HFF-Myc (cell line): Measurements from ENCODE around the gene SLC16A13.

ENCODE experiments used
- DNase-seq: peaks from one replicate; pipeline ENCODE4 v3.0.0-alpha.2; 2011; ENCODE audit warnings: low read depth; ENCODE audit errors: extremely low read depth
- H3K4me3 ChIP-seq: replicated peaks from 2 replicates; pipeline ENCODE4 v1.5.1; 2011; ENCODE audit warnings: low read depth, mild to moderate bottlenecking, control low read depth, low read length
- CTCF ChIP-seq: IDR thresholded peaks from 2 replicates; pipeline ENCODE4 v1.5.1; 2012; ENCODE audit warnings: mild to moderate bottlenecking, low read depth, low read length, control low read depth; ENCODE audit errors: missing control alignments

SLC16A13 gene

DNA sequence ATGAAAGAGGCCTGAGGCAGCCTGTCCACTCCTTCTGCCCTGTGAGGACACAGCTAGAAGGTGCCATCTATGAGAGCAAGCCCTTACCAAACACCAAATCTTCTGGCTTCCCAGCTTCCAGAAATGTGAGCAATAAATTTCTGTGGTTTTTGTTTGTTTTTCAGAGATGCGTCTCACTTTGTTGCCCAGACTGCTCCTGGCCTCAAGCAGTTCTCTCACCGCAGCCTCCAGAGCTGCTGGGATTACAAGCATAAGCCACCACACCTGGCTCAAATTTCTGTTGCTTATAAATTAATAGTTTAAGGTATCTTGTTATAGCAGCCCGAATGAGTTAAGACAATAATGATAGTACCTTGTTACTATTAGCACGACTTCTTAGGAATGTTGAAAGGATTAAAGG is 20.6 kb downstream of the SLC16A13 start:
- no peak for DNase-seq
- H3K4me3 ChIP-seq = no peak overlapping the region
- no peak for TF ChIP-seq CTCF

DNA sequence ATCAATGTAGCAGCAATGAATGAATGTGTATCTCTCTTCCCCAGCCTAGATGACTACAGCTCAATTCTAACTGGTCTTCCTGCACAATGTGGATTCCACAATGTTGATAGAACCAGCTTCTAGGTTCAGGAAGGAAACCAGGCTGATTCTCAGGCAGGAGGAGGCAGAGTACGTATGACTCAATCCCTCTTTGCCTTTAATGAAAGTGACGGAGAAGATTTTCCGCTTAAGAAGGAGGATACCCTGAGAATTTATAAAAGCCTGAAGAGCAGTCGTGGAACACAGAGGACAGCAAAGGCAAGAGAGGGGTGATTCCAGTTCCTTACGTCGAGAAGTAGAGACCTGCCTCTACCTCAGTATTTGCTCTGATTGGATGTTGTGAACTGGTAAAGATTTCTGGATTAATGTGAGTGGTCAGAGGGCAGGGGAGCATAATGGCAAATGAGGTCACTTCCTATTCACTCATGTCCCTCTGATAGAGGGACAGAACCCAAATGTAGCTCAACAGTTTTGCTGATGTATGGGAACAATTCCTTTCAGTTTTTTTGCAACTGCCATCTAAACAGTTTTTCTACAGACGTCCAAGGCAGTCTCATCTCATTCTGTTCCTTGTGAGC is 23.1 kb downstream of the SLC16A13 start:
- H3K4me3 ChIP-seq = no peak overlapping the region
- TF ChIP-seq CTCF = no peak
- no peak for DNase-seq

DNA sequence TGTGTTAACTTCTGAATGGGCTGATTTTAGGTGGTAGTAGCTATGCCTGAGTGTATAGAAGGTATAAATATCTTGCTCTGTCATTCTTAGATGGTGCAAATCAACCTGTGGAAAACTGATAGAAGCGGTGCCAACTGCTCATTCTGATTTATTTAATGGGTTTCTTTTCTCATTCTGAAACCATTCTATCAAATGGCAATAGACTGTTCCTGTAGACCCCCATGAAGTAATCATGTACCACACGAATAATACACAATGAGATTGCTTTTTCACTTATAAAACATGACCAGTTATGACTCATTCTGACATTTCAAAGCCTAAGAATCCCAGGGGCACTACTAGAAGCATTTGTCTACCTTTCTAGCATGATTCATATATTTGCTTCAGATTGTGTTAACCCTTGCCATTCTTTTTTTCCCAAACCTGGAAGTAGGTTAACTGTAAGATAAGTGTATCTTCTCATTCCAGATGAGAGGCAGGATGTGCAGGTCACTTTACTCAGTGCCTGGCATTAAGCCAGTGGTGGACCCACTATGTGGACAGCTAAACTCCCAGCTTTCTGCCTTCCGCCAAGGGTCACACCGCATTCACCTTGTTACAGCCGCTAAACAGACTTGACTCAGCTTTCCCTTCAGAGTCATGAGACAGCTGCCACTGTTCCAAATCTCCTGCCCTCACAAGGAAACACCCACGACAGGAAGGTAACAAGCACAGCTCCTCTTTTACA is 24.5 kb downstream of the SLC16A13 start:
- no peak for TF ChIP-seq CTCF
- no peak for DNase-seq
- H3K4me3 ChIP-seq = no peak overlapping the region

- DNase-seq = no peak
- TF ChIP-seq CTCF = no peak
- H3K4me3 ChIP-seq = no peak overlapping the region
Observed at GRCh38 chr17:7063518-7064094, 27.8 kb downstream of the SLC16A13 start.

- no peak for DNase-seq
- H3K4me3 ChIP-seq = no peak overlapping the region
- no peak for TF ChIP-seq CTCF
Observed at GRCh38 chr17:7064261-7064660, 28.4 kb downstream of the SLC16A13 start.

- H3K4me3 ChIP-seq = no peak overlapping the region
- DNase-seq = no peak
- TF ChIP-seq CTCF = no peak
Observed at GRCh38 chr17:7067198-7067597, 31.4 kb downstream of the SLC16A13 start.

- no peak overlapping the region for H3K4me3 ChIP-seq
- DNase-seq = no peak
- TF ChIP-seq CTCF = no peak
Observed at GRCh38 chr17:7068268-7068667, 32.5 kb downstream of the SLC16A13 start.
